ENCODE measurements around the gene KIF6.

KIF6 gene

DNA sequence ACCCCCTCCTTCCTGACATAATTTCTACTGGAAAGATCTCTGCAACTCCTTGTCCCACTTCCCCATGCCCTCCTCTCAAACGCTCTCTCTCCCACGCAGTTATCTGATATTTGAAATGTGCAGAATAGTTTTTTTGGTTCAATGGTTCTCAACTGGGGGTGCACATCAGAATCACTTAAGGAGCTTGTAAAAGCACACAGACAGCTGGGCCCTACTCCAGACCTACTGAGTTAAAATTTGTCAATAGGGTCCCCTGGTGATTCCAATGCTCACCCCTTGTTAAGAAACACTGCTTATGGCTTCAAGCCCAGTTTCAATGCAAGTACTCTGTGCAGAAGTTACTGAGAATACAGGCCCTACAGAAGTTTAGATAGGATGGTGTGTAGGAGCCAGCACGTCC, 357.5 kb downstream of the KIF6 start:
- DNase-seq, result no peak

DNA sequence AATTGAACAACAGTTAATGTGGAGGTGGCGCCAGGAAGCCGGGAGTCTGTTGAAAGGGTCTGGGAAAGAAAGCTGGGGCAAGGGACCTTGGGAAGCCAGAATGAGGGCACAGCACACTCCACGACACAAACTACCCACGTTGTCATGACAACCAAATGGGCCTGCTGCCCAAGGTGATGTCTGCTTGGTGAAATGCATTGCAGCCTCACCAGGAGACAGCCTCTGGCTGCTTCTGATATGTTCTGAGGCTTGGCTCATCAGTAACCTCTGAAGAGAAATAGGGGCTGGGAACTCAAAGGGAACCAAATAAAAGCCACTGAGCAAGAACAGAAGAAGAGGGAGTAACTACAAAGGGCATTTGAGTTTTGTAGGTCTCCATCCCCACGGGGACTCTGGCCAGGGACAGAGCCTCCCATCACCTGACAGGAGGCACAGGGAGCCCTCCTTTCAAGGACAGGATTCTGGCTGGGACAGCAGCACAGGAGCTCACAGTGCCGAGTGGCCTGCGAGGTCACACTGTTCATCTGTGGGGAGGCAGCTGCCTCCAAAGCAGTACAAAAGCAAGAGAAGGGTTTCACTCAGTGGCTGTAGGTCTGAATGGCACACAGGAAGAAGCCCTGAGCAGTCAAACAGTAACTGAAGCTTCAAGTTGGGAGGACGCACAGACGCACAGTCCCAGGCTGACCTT, 358.1 kb downstream of the KIF6 start:
- DNase-seq, result peak; percentile 27

- no peak for DNase-seq
These were observed 359.7 kb downstream of the KIF6 start for GRCh38 chr6:39365281-39366074.

DNA sequence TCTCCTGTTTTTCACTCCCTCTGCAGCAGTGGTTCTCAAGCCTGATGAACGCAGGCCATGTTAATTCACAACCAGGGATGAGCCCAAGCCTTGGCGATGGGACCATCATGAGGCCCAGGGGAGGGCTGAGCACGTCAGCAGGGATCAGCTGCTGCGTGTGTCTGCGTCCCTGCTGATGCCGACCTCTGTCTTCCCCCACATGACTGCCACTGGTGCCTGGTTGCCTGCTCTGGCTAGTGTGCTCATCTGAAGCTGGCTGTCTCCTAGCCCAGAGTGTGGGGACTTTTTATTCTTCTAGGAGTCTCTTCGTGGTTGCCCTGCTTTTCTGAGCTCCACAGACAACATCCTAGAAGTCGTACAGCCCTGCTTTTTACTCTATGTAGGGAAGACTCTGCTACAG, 361.9 kb downstream of the KIF6 start:
- DNase-seq, result no peak

DNA sequence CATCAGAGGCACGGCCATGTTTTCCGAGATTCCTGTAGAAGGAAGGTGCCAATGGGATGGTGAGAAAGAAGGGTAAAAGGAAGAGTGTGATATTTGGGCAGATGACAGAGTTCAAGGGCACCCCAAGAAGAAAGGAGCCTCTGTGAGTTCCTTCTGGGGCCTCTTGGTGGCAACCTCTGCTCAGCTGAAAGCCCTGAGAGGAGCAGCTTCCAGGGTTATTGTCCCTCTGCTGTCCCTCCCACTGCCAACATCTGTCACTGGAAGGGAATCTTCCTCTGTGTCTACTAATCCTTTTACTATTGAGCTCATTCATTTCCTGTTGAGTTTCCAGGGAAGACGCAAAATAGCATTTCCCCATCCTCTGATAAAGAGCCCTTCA, 362.7 kb downstream of the KIF6 start:
- peak; percentile 28 for DNase-seq

DNA sequence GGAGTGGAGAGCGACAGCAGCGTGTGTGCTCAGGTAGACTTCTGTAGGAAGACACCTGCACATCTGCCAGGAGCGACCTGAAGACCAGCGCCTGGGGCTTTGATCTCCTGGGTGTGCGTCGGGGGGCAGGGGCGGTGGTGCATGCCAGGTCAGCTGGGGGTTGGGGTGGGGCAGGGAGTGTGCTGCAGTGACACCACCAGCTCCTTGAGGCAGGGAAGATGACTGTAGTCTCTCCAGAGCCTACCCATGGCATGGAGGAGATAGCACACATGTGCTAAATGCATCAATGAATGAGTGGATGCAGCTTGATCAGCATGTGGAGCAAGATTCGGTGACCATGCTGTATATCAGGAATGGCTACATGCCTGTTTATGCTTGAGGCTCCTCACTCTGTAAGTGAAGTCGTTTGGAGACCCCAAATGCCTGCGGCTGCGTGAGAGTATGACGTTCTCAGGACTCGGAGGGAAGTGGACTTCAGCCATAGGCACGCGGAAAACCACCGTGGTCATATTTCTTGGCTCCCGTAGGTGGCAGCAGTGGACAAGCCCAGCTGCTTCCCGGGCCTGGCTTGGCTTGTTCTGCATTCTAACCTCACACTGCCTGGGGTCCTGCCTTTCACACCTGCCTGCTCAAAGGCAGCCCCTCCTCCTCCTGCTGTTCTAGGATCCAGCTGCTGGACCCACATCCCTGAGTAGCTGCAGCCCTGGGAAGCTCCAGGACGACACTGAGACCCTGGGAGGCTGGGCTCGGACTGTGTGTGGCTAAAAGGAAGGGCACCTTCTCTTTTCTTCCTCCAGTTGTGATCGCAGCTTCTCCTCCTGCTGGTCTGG, 363.3 kb downstream of the KIF6 start:
- DNase-seq, result peak; percentile 77

DNA sequence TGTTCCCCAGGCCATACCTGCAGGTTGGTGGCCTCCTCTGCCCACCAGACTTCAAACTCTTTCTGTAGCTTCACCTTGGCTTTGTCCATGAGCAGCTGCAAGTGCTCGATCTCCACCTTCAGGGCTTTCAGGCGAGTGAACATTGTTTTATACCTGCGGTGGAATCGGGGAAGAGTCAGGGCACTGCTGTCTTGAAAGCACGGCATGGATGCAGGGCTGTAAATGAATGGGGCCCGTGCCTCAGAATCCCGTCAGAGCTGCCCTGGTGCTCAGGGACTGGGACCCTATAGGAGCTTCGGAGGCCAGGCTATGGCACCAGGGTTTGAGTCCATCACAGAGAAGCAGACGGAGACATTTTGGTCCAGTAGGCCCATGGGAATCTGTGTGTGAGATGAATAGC, 364.8 kb downstream of the KIF6 start:
- no peak for DNase-seq

DNA sequence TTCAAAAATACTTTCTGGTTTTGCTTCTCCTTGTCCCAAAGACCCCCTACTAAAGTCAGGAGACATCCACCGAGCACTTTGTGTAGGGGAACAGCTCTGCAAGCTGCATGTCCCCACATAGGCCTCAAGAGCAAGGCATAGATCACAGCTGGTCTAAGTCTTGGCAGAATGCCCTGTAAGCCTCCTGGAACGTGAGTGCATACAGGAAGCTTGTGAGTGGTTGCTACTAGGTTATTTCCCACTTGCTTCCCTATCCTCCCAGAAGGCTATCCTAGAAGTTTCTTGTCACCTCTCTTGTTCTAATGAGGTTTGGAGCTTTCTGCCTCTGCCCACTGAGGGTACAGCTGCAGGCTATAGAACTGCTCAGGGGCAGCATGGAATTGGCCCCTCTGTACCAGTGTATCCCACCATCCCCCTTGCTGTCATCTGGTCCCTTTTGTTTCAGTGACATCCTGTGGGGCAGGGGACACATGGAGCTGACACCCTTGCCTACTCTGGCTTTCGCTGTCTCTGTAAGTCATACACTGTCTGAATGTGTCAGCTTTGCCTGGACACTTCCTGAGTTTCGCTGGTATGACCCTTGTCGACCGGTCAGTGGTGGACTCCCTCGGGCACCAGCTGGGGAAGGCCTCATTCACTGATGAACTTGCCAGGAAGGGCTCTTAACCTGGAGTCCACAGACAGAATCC, 367.1 kb downstream of the KIF6 start:
- peak; percentile 88 for DNase-seq

DNA sequence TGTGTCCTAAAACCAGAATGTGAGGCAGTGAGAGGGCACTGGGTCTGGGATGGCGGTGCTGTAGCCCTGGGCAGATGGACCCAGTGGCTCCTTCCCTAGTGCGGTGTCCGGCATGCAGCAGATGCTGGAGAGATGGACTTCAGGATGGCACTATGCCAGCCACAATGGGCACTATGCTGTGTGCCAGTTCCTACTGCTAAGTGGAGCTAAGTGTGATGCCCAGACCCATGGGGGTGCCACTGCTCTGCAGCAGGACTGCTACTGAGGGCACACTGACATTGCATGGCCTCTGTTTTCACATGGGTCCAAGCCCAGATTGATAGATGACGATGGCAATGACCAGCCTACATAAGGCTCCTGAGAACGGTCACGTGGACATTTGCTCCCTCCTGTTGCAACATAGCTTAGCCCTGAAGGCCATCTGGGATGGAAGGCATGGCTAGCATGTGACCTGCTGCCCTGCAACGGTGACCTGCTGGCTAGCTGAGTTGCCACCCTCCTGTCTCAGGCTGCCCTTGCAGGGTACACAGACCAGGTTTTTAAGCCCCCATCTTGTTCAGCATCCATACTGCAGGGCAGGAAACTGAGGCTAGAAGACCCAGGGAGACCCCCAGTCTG, 371.4 kb downstream of the KIF6 start:
- DNase-seq, result no peak

DNA sequence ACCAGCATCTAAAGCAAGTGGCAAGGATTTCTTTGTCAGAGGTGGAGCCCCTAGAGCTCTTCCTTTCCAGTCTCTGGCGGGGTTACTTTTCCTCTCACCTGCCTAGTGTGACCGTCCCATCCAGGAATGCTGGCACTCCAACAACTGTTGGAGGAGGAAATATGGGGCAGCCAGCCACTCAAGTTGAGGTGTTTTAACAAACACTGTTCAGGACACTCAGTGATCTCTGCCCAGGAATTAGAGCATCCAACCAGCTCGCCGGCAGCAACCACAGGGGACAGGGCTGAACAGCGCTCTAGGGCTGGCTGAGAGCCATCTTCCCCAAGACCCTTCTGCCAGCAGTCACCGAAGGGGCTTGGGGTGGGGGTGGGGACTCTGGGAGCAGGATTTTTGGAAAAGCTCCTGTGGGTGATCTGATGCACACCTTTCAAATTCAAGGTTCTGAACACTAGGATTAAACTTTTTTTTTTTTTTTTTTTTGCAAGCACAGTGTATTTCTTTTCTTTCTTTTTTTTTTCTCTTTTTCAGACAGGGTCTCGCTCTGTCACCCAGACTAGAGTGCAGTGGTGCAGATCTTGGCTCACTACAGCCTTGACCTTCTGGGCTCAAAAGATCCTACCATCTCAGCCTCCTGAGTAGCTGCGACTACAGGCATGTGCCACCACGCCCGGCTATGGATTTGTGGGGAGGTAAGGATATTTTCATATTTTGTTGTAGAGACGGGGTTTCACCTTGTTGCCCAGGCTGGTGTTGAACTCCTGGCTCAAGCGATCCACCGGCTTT, 374.3 kb downstream of the KIF6 start:
- DNase-seq, result no peak

DNA sequence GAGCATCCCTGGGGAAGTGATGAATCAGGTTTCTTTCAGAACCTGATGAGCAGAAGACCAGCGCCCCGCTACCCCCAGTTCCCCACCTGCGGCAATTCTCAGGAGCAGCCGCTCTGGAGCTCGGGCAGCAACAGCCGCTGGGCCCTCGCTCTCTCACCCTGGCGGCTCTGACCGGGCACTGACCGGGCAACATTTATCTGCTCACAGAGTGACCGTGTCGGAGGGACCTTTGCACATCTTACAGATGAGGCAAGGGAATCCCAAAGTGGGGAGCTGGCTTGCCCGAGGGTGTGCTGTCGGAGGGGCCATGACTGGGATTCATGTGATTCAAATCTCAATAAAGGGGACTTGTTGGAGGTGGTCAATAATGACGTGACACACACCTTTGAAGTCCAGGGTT, 376.5 kb downstream of the KIF6 start:
- DNase-seq, result no peak

- peak; percentile 56 for DNase-seq
These were observed 377.2 kb downstream of the KIF6 start for GRCh38 chr6:39347906-39348585.

DNA sequence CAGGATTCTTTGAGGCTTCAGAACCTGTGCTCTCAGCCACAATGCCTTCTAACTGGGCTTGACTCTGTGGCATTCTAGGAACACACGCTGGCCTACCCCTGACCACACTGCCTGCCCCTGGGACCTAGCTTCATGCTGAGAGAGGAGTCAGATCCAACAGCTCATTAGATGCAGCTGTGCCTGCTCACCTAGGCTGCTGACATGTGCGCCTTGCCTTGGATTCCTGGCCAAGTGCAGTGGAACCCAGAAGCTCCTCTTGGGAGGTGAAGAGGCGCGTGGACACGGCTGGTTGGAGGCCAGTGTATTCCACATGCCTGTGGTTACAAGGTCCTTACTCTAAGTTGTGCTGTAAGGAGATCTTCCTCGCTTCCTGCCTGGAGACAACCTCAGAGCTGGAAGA, 378.0 kb downstream of the KIF6 start:
- no peak for DNase-seq

- DNase-seq, result no peak
These were observed 380.4 kb downstream of the KIF6 start for GRCh38 chr6:39344821-39345280.

GRCh38 chr6:39343396-39343870, 381.8 kb downstream of the KIF6 start:
- DNase-seq, result no peak

GRCh38 chr6:39342692-39343395, 382.4 kb downstream of the KIF6 start:
- DNase-seq, result peak; percentile 9

GRCh38 chr6:39341937-39342336, 383.3 kb downstream of the KIF6 start:
- no peak for DNase-seq

DNA sequence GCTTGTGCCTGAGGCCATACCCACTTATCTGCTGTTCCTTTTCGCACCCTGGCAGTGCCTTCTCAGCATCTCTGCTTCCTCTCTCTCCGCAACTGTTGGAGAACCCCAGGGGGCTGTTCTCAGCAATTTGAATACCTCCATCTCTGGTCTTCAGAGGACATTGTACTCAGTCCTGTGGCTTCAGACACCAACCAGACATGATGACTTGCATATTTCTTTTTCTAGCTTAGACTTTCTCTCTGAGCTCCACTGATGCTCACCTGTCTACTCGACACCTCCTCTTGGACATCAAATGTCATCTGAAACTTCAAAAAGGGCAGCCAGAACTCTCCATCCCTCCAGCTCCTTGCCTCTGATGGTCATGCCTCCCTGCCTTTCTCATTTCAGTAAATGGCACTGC, 383.9 kb downstream of the KIF6 start:
- DNase-seq, result no peak

- peak; percentile 97 for DNase-seq
These were observed 385.2 kb downstream of the KIF6 start for GRCh38 chr6:39339868-39340550.

Measured in NCI-H1105 treated with DMSO at 0.1 percent for 48 hours (cell line).